ENCODE results near the gene TOMM34.

Gene TOMM34

DNA sequence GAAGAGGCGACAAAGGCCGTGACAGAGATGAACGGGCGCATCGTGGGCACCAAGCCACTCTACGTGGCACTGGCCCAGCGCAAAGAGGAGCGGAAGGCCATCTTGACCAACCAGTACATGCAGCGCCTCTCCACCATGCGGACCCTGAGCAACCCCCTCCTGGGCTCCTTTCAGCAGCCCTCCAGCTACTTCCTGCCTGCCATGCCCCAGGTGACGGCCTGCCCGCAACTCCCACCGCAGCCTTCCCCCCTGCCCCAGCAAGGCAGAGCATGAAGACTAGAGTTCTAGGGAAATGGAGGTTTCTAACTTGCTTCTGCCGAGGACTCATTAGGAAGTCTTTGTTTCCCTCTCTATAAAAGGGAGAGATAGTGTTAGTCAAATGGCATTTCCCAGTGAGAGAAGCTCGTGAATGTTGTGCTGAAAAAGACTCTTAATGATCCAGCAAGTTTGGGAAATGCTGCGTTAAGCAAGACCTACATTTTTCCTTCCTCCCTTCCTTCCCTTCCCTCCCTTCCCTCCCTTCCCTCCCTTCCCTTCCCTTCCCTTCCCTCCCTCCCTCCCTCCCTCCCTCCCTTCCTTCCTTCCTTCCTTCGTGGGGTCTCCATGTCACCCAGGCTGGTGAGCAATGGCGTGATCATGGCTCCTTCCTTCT lies 29.6 kb downstream of the TOMM34 start:
- H3K36me3 ChIP-seq (ENCODE audit: insufficient read depth, low read length), result peaks cover 13% of the 10 kb centered on the region
- H3K9me3 ChIP-seq (ENCODE audit: control insufficient read depth, insufficient read depth, low read length), result no peaks in the 10 kb centered on the region
- H3K4me1 ChIP-seq (ENCODE audit: insufficient read depth, low read length), result no peaks in the 10 kb centered on the region
- H3K9ac ChIP-seq (ENCODE audit: low read depth, low read length), result no peak overlapping the region

DNA sequence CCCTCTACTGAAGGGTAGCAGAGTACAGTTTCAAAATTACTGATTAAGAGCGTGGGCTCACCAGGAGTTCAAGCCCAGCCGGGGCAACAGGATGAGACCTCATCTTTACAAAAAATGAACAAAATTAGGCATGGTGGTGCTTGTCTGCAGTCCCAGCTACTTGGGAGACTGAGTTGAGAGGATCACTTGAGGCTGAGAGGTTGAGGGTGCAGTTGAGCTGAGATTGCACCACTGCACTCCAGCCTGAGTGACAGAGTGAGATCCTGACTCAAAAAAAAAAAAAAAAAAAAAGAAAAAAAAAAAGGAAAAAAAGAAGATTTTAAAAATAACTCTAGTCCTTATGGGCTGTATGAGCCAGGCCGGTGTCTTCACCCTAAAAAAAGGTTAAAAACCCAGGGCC lies 31.6 kb downstream of the TOMM34 start:
- Histone ChIP-seq H3K36me3 (ENCODE audit: insufficient read depth, low read length) (peaks cover 14% of the 10 kb centered on the region), H3K4me1 (ENCODE audit: insufficient read depth, low read length) (no peaks in the 10 kb centered on the region), H3K9me3 (ENCODE audit: control insufficient read depth, insufficient read depth, low read length) (no peaks in the 10 kb centered on the region), H3K9ac (ENCODE audit: low read depth, low read length) (no peak overlapping the region)

DNA sequence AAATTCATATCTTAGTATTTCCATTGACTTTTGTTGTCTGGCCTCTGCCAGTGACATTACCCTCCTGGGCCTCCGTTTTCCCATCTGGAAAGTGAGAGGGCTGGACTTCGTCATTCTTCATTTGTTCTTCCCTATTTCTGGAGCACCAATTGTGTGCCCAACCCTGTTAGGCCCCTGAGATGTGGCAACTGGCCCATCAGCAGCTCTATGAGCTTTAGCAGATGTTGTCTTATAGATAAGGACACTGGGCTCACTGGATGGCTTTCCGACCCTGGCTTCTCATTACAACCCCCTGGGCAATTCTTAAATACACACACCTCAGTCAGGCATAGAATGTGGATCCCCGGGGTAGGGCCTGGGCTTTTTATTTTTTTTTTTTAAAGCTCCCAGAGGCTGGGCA lies 35.7 kb downstream of the TOMM34 start:
- Histone ChIP-seq H3K9me3 (ENCODE audit: control insufficient read depth, insufficient read depth, low read length) (no peaks in the 10 kb centered on the region), H3K36me3 (ENCODE audit: insufficient read depth, low read length) (peaks cover 15% of the 10 kb centered on the region), H3K4me1 (ENCODE audit: insufficient read depth, low read length) (no peaks in the 10 kb centered on the region), H3K9ac (ENCODE audit: low read depth, low read length) (no peak overlapping the region)

DNA sequence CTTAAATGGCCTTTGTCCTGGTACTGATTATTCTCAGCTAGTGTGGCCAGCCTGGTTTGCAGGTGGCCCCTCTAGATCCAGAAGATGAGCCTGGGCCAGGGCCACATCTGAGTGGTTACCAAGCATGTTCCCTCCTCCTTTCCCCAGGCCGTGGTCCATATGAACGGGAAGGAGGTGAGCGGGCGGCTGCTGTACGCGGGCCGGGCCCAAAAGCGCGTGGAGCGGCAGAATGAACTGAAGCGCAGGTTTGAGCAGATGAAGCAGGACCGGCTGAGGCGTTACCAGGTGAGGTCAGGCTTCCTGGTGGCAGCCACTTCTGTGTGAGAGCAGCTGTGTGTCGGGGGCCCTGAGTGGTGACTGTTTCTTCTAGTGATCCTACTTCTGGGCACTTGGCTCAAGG lies 38.8 kb downstream of the TOMM34 start:
- Histone ChIP-seq H3K4me1 (ENCODE audit: insufficient read depth, low read length) (no peaks in the 10 kb centered on the region), H3K9ac (ENCODE audit: low read depth, low read length) (no peak overlapping the region), H3K9me3 (ENCODE audit: control insufficient read depth, insufficient read depth, low read length) (no peaks in the 10 kb centered on the region), H3K36me3 (ENCODE audit: insufficient read depth, low read length) (peaks cover 13% of the 10 kb centered on the region)

GRCh38 chr20:44918761-44919160 lies 41.4 kb downstream of the TOMM34 start:
- H3K9ac ChIP-seq (ENCODE audit: low read depth, low read length), result no peak overlapping the region
- H3K36me3 ChIP-seq (ENCODE audit: insufficient read depth, low read length), result peaks cover 13% of the 10 kb centered on the region; the same call in 1 of the 2 replicates
- no peaks in the 10 kb centered on the region for H3K4me1 ChIP-seq (ENCODE audit: insufficient read depth, low read length)
- no peaks in the 10 kb centered on the region for H3K9me3 ChIP-seq (ENCODE audit: control insufficient read depth, insufficient read depth, low read length)

- Histone ChIP-seq H3K4me1 (ENCODE audit: insufficient read depth, low read length) (no peaks in the 10 kb centered on the region), H3K9me3 (ENCODE audit: control insufficient read depth, insufficient read depth, low read length) (no peaks in the 10 kb centered on the region), H3K9ac (ENCODE audit: low read depth, low read length) (no peak overlapping the region), H3K36me3 (ENCODE audit: insufficient read depth, low read length) (peaks cover 15% of the 10 kb centered on the region)
These were observed 41.9 kb downstream of the TOMM34 start for GRCh38 chr20:44918342-44918741.

- peaks cover 23% of the 10 kb centered on the region for H3K36me3 ChIP-seq (ENCODE audit: insufficient read depth, low read length)
- no peak overlapping the region for H3K9ac ChIP-seq (ENCODE audit: low read depth, low read length)
- H3K4me1 ChIP-seq (ENCODE audit: insufficient read depth, low read length), result no peaks in the 10 kb centered on the region
- H3K9me3 ChIP-seq (ENCODE audit: control insufficient read depth, insufficient read depth, low read length), result no peaks in the 10 kb centered on the region
These were observed 42.8 kb downstream of the TOMM34 start for GRCh38 chr20:44917399-44917798.

GRCh38 chr20:44916586-44916985 lies 43.6 kb downstream of the TOMM34 start:
- H3K9ac ChIP-seq (ENCODE audit: low read depth, low read length), result no peak overlapping the region
- H3K9me3 ChIP-seq (ENCODE audit: control insufficient read depth, insufficient read depth, low read length), result no peaks in the 10 kb centered on the region
- H3K4me1 ChIP-seq (ENCODE audit: insufficient read depth, low read length), result peaks cover 6% of the 10 kb centered on the region; the same call in 1 of the 2 replicates
- peaks cover 23% of the 10 kb centered on the region for H3K36me3 ChIP-seq (ENCODE audit: insufficient read depth, low read length)

DNA sequence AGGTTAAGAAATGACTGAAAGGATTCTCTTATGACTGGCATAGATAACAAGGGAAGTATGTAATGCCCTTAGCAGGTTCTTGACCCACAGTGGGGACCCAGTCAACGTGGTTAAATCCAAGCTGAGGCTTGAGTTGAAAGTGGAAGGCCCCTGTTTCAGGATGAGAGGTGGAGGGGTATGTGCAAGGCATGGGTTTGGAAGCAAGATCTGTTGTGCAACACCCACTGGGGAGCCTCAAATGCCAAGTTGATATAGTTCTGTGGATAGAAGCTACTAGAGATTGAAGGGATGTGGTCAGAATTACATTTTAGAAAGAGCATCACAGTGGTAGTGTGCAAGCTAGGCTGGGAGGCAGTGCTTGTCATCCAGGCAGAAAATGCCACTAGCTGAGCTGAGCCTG lies 45.3 kb downstream of the TOMM34 start:
- Histone ChIP-seq H3K9me3 (ENCODE audit: control insufficient read depth, insufficient read depth, low read length) (no peaks in the 10 kb centered on the region), H3K36me3 (ENCODE audit: insufficient read depth, low read length) (peaks cover 22% of the 10 kb centered on the region), H3K9ac (ENCODE audit: low read depth, low read length) (no peak overlapping the region), H3K4me1 (ENCODE audit: insufficient read depth, low read length) (peaks cover 6% of the 10 kb centered on the region; the same call in 1 of the 2 replicates)

DNA sequence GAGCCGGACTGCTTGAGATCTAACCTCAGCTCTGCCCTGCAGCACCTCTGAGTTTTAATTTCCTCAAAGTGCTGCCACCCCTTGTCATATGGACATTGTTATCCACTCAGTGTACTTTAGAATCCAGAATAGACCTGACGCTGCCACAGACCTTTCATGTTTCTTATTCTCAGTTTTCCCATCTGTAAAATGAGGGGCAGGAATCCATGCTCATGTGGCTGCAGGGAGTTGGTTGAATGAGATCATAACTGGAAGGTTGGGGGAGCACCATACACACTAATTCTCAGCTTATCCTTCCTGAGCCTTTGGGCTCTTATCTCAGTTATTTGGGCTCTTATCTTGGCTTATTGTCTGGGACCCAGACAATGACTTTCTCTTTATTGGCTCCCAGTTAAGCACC lies 48.0 kb downstream of the TOMM34 start:
- Histone ChIP-seq H3K9me3 (ENCODE audit: control insufficient read depth, insufficient read depth, low read length) (no peaks in the 10 kb centered on the region), H3K9ac (ENCODE audit: low read depth, low read length) (no peak overlapping the region), H3K4me1 (ENCODE audit: insufficient read depth, low read length) (peaks cover 14% of the 10 kb centered on the region), H3K36me3 (ENCODE audit: insufficient read depth, low read length) (peaks cover 19% of the 10 kb centered on the region)

- H3K4me1 ChIP-seq (ENCODE audit: insufficient read depth, low read length), result peaks cover 14% of the 10 kb centered on the region
- no peaks in the 10 kb centered on the region for H3K9me3 ChIP-seq (ENCODE audit: control insufficient read depth, insufficient read depth, low read length)
- peak overlapping the region; percentile 86 for H3K9ac ChIP-seq (ENCODE audit: low read depth, low read length)
- peaks cover 24% of the 10 kb centered on the region for H3K36me3 ChIP-seq (ENCODE audit: insufficient read depth, low read length)
These were observed 48.8 kb downstream of the TOMM34 start for GRCh38 chr20:44911264-44911921.

DNA sequence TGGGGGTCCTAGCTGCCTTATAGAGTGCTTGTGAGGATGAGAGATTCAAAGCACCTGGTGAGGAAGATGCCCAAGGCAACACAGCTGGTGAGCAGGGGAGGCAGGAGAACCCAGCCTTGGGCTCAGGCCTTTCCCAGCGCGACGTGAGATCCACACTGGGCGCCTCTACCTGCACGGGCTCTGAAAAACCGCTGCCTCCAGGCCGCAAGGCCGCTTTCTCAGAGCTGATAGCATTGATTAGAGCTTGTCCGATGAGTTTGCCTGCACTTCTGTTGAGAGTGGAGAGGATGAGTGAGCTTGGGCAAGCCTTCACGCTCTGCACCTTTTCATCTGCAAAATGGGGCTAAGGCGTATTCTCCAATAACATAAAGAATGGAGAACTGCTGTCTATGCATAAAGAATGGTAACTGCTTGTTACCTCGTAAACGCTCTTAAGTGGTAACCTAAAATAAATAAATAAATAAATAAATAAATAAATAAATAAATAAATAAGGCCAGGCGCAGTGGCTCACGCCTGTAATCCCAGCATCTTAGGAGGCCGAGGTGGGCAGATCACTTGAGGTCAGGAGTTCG lies 49.4 kb downstream of the TOMM34 start:
- H3K9ac ChIP-seq (ENCODE audit: low read depth, low read length), result peak overlapping the region; percentile 86
- H3K4me1 ChIP-seq (ENCODE audit: insufficient read depth, low read length), result peaks cover 14% of the 10 kb centered on the region
- no peaks in the 10 kb centered on the region for H3K9me3 ChIP-seq (ENCODE audit: control insufficient read depth, insufficient read depth, low read length)
- H3K36me3 ChIP-seq (ENCODE audit: insufficient read depth, low read length), result peaks cover 29% of the 10 kb centered on the region

DNA sequence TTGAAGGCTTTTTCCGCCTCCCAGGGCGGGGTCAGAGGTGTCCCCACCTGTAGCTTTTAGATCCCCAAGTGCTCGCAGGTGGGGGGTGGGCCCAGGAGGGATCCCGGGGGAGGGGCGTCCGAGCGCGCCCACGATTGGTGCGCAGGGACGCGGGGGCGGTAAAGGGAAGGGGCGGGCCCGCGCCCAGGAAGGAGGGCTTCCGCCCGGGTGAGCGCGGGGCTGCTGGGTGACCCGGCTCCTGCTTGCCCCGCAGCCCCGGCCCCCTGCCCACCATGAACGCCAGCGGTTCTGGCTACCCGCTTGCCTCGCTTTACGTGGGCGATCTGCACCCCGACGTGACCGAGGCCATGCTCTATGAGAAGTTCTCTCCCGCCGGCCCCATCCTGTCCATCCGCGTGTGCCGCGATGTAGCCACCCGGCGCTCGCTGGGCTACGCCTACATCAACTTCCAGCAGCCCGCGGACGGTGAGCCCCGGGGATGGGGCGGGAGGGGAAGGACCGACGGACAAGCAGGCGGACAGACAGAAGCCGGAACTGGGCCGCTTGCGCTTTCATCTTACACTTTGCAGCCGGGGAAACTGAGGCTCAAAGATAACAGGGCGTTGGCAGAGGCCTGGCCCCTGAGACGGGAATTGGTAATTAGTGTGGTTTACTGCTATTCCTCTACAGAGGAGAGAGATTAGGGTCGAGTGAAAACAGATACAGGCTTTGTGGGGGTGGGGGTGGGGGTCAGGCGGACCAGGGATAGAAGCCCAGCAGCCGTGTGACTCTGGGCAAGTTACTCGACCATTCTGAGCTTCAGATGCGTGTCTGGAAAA lies 50.1 kb downstream of the TOMM34 start, which contains the start of gene PABPC1L:
Gene PABPC1L, plus strand, starts transcription at position 189 of the 818 bp plus-strand sequence. Its CDS starts 84 bp downstream, at position 273.
- Histone ChIP-seq H3K9ac (ENCODE audit: low read depth, low read length) (peak within 1 kb of the TSS; percentile 86), H3K9me3 (ENCODE audit: control insufficient read depth, insufficient read depth, low read length) (no peaks in the 10 kb centered on the region), H3K4me1 (ENCODE audit: insufficient read depth, low read length) (peaks cover 14% of the 10 kb centered on the region), H3K36me3 (ENCODE audit: insufficient read depth, low read length) (peaks cover 29% of the 10 kb centered on the region)

Data from ES-I3 (cell line).